Endothelial cell of umbilical vein (primary cell): ENCODE measurements around the gene ADAT3.

Source experiments
- CTCF ChIP-seq, 2 donors: IDR thresholded peaks; 1 replicate in 1 of 2; 2 replicates in 1 of 2; pipeline ENCODE4 v1.5.1; 2011; ENCODE audit warnings: low read length in 2 of 2, mild to moderate bottlenecking in 2 of 2, moderate library complexity in 2 of 2, control low read depth in 1 of 2, inconsistent platforms in 1 of 2, low read depth in 1 of 2; ENCODE audit not compliant: insufficient read depth in 1 of 2; ENCODE audit errors: extremely low read depth in 1 of 2
- EZH2 ChIP-seq: IDR thresholded peaks from 2 replicates; pipeline ENCODE4 v1.6.1; 2012; ENCODE audit warnings: borderline replicate concordance, low read depth, mild to moderate bottlenecking, moderate library complexity, low read length, inconsistent platforms; ENCODE audit not compliant: severe bottlenecking
- MAX ChIP-seq: IDR thresholded peaks from 2 replicates; pipeline ENCODE4 v1.6.1; 2011; ENCODE audit not compliant: insufficient read depth, insufficient read length
- POLR2A ChIP-seq: IDR thresholded peaks from 2 replicates; pipeline ENCODE4 v1.6.1; 2012; ENCODE audit warnings: low read depth, mild to moderate bottlenecking, control low read depth, low read length
- POLR2AphosphoS5 ChIP-seq: IDR thresholded peaks from 2 replicates; pipeline ENCODE4 v1.6.1; 2012; ENCODE audit warnings: low read depth, mild to moderate bottlenecking, control low read depth, low read length, moderate library complexity; ENCODE audit not compliant: insufficient read depth

GRCh38 chr19:1956122-1956494 is 50.9 kb downstream of the ADAT3 start:
- TF ChIP-seq POLR2A: no peak
- TF ChIP-seq CTCF (IDR thresholded peaks at IDR 0.05; ENCODE audit: extremely low read depth in 1 of 2, insufficient read depth in 1 of 2, low read depth in 1 of 2, low read length in 2 of 2): no peak
- no peak for TF ChIP-seq POLR2AphosphoS5
- TF ChIP-seq MAX: no peak
- TF ChIP-seq EZH2: no peak
